IPS-18a (cell line): ENCODE measurements around the gene PIK3C2G.

Source experiments
- H3K27ac ChIP-seq: one replicate; pipeline ENCODE4 v1.5.1; 2013; ENCODE audit warnings: low read length
- H3K27me3 ChIP-seq: one replicate; pipeline ENCODE4 v1.6.1; 2013; ENCODE audit warnings: mild to moderate bottlenecking, low read length; ENCODE audit not compliant: control insufficient read depth, insufficient read depth
- H3K36me3 ChIP-seq: one replicate; pipeline ENCODE4 v1.6.1; 2013; ENCODE audit warnings: low read depth, low read length; ENCODE audit not compliant: control insufficient read depth
- H3K4me1 ChIP-seq: one replicate; pipeline ENCODE4 v1.6.1; 2013; ENCODE audit warnings: low read depth, low read length; ENCODE audit not compliant: control insufficient read depth
- H3K4me3 ChIP-seq: one replicate; pipeline ENCODE4 v1.5.1; 2013; ENCODE audit warnings: low read length
- H3K9ac ChIP-seq: one replicate; pipeline ENCODE4 v1.6.1; 2013; ENCODE audit warnings: mild to moderate bottlenecking, low read length, moderate library complexity
- H3K9me3 ChIP-seq: one replicate; pipeline ENCODE4 v1.6.1; 2013; ENCODE audit warnings: low read depth, low read length; ENCODE audit not compliant: control insufficient read depth

Gene PIK3C2G

DNA sequence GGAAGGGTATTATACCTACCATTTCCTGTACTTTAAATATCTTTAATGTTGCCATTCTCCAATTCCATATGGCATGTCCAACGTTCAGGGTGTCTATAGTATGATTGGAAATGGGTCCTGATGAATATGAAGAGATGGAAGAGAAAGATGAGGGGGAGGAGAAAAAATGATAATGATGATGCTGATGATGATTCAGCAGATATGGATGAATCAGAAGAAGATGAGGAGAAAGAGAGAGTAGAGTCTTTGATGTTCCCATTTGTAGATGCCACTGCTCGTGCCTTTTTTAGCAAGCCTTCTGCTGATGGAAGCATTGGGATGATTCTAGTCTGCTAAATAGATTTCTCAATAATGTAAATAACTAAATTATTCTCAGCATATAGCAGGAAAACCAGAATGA, 163.5 kb downstream of the PIK3C2G start:
- Histone ChIP-seq H3K9ac (no peak overlapping the region), H3K4me1 (peaks cover 3% of the 10 kb centered on the region), H3K4me3 (no peak overlapping the region), H3K27me3 (no peaks in the 10 kb centered on the region), H3K36me3 (no peaks in the 10 kb centered on the region), H3K9me3 (no peaks in the 10 kb centered on the region), H3K27ac (no peak overlapping the region)

DNA sequence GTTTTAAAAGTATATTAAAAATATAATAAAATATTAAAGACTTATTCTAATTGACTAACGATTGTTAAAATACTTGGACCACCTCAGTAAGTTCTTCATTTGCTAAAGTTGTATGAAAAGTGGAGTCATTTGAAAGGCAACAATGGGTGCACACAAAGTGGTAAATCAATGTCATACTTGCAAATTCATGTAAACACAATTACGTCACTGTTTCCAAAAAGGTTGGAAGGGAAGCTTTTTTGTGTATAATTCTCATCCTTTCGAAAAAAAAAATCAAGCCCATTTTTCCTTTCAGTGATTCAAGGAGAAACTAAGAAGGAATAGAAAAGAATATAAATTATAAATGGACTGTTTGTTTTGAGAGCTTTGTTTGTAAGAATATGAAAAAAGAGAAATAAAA, 166.2 kb downstream of the PIK3C2G start:
- Histone ChIP-seq H3K4me1 (peaks cover 17% of the 10 kb centered on the region), H3K36me3 (no peaks in the 10 kb centered on the region), H3K4me3 (no peak overlapping the region), H3K9me3 (no peaks in the 10 kb centered on the region), H3K9ac (no peak overlapping the region), H3K27me3 (no peaks in the 10 kb centered on the region), H3K27ac (no peak overlapping the region)

DNA sequence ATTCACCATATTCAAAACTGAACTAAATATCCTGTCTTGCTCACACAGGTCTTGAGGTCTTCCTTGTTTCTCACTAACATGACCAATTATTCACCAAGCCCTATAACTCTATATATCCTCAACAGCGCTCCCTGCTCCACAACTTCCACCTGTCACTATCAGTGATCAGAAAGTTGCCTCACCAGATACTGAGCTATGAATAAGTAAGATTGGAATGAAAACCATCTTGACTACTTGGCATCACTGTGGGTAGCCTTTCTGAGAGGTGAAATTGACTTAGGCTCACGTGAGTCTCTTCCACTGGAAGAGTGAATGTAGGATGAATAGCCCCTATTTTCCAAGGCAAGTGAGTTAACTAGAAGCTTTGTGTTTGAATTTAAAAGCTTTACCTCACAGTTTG, 167.1 kb downstream of the PIK3C2G start:
- Histone ChIP-seq H3K9me3 (no peaks in the 10 kb centered on the region), H3K27me3 (no peaks in the 10 kb centered on the region), H3K4me1 (peaks cover 17% of the 10 kb centered on the region), H3K27ac (no peak overlapping the region), H3K4me3 (no peak overlapping the region), H3K36me3 (no peaks in the 10 kb centered on the region), H3K9ac (no peak overlapping the region)

DNA sequence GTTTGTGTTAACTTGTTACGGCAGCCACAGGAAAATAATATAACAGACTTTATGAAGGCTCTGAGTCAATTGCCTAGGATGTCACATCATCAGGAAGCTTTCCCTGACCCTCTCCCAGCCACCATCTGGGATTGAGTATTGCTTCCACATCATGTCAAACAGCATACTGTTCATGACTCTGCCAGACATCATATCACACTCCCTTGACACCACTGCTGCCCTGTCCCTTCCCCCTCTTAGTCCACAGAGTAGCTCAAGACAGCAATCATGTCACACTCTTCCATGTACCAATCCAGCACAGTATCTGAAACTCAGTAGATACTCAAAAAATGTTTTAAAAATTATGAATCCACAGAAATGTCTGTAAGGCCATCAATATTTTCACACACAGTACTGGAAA, 168.0 kb downstream of the PIK3C2G start:
- no peaks in the 10 kb centered on the region for H3K27me3 ChIP-seq
- no peak overlapping the region for H3K9ac ChIP-seq
- no peak overlapping the region for H3K27ac ChIP-seq
- peaks cover 17% of the 10 kb centered on the region for H3K4me1 ChIP-seq
- no peaks in the 10 kb centered on the region for H3K9me3 ChIP-seq
- H3K36me3 ChIP-seq = no peaks in the 10 kb centered on the region
- H3K4me3 ChIP-seq = no peak overlapping the region

DNA sequence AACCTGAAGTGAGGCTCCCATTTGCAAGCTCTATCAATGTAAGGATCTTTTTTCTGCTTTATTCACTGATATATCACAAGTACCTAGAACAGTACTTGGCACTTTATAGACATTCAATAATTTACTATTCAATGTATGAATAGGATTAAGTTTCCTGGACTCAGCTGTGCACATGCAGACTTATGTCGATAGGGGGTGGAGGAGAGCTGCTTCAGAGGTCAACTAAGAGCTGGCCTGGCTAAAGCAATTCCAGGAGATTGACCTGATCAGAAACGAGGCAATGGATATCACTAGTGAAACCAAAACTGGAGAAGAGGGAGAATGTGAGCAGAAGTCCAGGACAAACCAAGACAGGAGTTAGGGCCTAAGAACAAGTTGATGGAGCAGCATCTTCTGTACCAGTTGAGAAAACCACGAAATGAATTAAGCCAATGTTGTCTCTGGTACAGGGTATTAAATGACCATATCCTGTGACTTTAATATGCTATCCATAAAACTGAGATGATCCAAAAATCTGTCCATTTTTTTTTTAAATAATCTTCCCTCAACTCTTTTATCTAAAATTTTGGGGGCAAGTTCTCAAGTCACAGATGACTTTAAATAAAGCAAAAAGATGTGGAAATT, 169.2 kb downstream of the PIK3C2G start:
- Histone ChIP-seq H3K9ac (no peak overlapping the region), H3K27me3 (no peaks in the 10 kb centered on the region), H3K27ac (no peak overlapping the region), H3K4me3 (no peak overlapping the region), H3K9me3 (no peaks in the 10 kb centered on the region), H3K36me3 (no peaks in the 10 kb centered on the region), H3K4me1 (peaks cover 17% of the 10 kb centered on the region)

DNA sequence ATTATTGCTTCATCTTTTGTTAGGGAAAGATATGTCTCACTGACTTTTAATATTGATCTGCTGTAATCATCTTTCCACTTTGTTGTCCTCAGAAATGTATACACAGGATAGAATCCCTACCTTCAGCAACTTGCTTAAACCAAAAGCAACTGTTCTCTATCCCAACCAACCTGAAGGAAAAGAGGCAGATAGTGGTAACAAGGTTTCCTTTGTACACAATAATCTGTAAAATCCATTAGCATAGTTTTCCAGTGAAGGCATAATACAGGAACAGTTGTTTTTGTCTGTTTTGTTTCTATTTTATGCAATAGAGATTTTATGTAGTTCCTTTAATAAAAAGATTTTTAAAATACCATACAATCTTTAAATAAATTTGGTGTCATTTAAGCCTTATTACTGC, 170.5 kb downstream of the PIK3C2G start:
- Histone ChIP-seq H3K27me3 (no peaks in the 10 kb centered on the region), H3K9ac (no peak overlapping the region), H3K9me3 (no peaks in the 10 kb centered on the region), H3K36me3 (no peaks in the 10 kb centered on the region), H3K4me3 (no peak overlapping the region), H3K27ac (no peak overlapping the region), H3K4me1 (peaks cover 17% of the 10 kb centered on the region)

DNA sequence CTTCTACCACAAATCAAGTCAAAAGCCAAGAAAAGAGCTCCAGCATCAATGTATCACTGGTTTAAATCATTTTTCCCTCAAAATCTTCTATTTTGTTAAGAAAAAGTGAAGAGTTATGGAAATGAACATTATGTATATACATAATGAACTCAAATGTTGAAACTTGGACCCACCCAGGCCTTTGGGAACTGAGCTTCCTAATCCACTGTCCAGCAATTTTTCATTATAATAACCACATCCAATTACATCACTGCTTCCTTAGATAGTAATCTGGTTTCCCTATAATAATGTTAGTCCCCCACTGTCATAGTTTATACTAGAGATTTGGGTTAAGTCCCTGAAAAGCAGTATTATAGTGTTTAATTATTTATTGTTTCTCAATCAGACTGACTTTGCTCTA, 170.9 kb downstream of the PIK3C2G start:
- H3K4me1 ChIP-seq = peaks cover 17% of the 10 kb centered on the region
- H3K4me3 ChIP-seq = no peak overlapping the region
- no peaks in the 10 kb centered on the region for H3K27me3 ChIP-seq
- no peaks in the 10 kb centered on the region for H3K9me3 ChIP-seq
- H3K9ac ChIP-seq = no peak overlapping the region
- no peak overlapping the region for H3K27ac ChIP-seq
- no peaks in the 10 kb centered on the region for H3K36me3 ChIP-seq

DNA sequence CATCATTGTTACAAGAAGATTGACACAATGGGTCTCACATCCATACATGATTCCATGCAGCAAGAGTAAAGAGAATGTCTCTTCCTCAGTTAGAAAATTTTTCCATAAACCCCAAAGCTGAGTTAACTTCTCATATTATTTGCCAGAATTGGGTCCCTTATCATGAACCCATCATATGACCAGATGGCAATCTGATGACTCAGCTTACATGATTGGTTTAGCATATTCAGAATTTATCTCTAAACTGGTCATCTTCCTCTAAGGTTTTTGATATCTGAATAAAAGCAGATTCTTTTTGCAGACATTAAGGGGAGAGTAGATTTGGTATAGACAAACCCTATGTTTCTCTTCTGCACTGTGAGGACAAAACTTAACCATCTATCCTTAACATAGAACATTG, 174.9 kb downstream of the PIK3C2G start:
- Histone ChIP-seq H3K36me3 (no peaks in the 10 kb centered on the region), H3K9me3 (no peaks in the 10 kb centered on the region), H3K9ac (no peak overlapping the region), H3K27me3 (no peaks in the 10 kb centered on the region), H3K4me1 (peaks cover 7% of the 10 kb centered on the region), H3K27ac (no peak overlapping the region), H3K4me3 (no peak overlapping the region)

DNA sequence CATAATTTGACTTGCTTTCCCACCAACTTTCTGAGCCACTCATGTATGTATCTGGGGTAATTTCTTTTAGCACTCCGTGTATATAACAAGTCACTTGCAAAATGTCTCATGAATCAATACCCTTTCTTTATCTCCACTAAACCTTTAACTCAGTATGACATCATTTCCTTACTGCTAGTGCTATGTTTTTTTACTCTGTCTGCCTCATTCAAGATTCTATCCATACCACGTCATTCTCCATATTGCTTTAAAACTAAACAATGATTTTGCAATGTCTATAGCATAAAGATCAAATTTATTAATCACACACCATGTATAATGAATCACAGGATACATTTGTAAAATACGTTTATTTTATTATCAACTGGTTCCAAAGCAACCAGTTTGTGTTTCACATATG, 178.2 kb downstream of the PIK3C2G start:
- Histone ChIP-seq H3K4me3 (no peak overlapping the region), H3K36me3 (no peaks in the 10 kb centered on the region), H3K9ac (no peak overlapping the region), H3K9me3 (no peaks in the 10 kb centered on the region), H3K27me3 (no peaks in the 10 kb centered on the region), H3K27ac (no peak overlapping the region), H3K4me1 (no peaks in the 10 kb centered on the region)

DNA sequence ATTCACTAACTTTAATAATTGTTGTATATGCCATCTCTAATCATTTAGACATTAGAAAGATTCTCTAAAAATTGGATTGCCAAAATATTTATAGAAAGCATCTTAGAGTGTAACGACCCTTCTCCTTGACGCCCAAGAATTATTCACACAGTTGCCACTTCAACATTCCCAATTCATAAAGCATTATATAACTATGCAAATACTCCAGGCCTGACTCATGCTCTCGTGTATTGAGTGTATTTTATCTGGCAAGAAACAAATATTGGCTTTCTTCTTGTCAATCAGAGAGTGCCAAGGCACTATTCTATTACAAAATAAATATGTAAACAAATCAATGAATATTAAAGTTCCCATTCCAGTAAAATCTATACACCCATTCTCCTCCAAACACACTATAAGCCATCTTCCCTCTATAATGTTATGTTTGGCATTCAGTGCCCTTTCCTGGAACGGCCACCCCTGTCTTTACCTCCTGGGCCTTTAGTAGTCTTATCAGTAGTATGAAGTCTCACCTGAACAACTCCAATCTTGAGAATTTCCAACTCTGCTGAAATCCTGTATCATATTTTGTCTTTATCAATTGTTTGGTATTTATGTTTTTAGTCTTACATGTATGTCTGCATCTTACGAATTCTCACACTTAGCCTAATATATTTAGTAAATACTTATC, 182.6 kb downstream of the PIK3C2G start:
- no peaks in the 10 kb centered on the region for H3K27me3 ChIP-seq
- H3K4me1 ChIP-seq = no peaks in the 10 kb centered on the region
- H3K27ac ChIP-seq = no peak overlapping the region

DNA sequence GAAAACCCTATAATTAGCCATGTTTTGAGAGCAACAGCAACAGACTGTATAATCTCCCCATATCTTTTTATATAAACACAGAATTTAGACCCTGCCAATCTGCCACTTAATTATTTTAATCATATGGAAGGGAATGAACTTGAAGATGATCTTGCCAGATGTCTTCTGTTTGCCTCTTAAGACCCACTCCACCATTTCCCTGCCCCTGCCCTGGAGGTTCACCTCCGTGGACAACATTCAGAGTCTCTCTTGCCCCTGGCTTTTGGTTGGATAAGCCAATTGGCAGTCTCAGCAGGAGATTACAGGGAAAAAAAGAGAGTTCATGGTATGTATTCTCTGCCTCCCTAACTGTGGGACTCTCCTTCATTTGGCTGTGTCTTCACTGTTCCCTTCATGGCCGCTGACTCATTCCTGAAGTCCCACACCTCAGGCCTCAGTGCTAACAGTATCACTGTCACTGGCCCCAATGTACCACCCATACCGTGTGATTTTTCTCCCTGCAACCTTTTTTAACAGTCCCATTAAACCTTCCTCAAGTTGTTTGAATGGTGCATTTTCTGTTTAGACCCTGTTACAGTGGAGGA, 184.8 kb downstream of the PIK3C2G start:
- H3K27ac ChIP-seq = no peak overlapping the region
- no peaks in the 10 kb centered on the region for H3K27me3 ChIP-seq
- no peaks in the 10 kb centered on the region for H3K9me3 ChIP-seq
- H3K9ac ChIP-seq = no peak overlapping the region
- no peaks in the 10 kb centered on the region for H3K36me3 ChIP-seq
- H3K4me1 ChIP-seq = no peaks in the 10 kb centered on the region
- H3K4me3 ChIP-seq = no peak overlapping the region

More for the DNA sequence above, 182.6 kb downstream of the PIK3C2G start:
- H3K9ac ChIP-seq = no peak overlapping the region
- H3K4me3 ChIP-seq = no peak overlapping the region
- no peaks in the 10 kb centered on the region for H3K36me3 ChIP-seq
- no peaks in the 10 kb centered on the region for H3K9me3 ChIP-seq

DNA sequence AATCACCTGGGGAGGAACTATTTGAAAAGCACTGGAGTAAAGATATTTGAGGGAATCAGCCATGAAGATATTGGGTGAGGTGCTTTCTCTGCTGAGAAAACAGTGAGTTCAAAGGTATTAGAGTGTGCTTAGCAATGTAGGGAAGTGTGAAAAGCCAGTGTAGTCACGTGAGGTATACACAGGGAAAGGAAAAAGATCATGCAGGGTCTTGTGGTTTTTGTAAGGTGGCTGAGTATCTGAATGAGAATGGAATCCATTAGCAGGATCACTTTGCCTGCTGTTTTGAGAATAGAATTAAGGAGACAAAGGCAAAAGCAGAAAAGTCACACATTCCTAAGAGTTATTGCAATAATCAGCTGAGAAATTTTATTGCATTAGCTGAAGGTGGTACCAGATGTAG, 193.0 kb downstream of the PIK3C2G start:
- no peaks in the 10 kb centered on the region for H3K36me3 ChIP-seq
- no peaks in the 10 kb centered on the region for H3K9me3 ChIP-seq
- peaks cover 42% of the 10 kb centered on the region for H3K4me1 ChIP-seq
- peak overlapping the region; percentile 37 for H3K4me3 ChIP-seq
- peak overlapping the region; percentile 33 for H3K9ac ChIP-seq
- peak overlapping the region; percentile 82 for H3K27ac ChIP-seq
- no peaks in the 10 kb centered on the region for H3K27me3 ChIP-seq
